SK-N-SH (cell line): ENCODE data around the gene TBC1D2. TPM values are rescaled to one million over a fixed set of nuclear protein-coding genes. Genes with fewer than 3 reads are reported as not detected.

Source experiments
- CTCF ChIA-PET: fragments of 300-600, 350-600 bp; formaldehyde crosslinking; extraction: SDS; loops from one replicate; lab custom pipeline; 2021; lab: Yijun Ruan, JAX
- POLR2A ChIA-PET: fragments of 350-600 bp; sonication (Branson Sonifier 250); formaldehyde crosslinking; extraction: SDS; loops from one replicate; lab custom pipeline; 2020; ENCODE audit warnings: antibody characterized with exemption, inconsistent platforms; lab: Yijun Ruan, JAX
- DNase-seq: peaks from one replicate; pipeline ENCODE4 v3.0.0; 2012
- H2AFZ ChIP-seq: fragments of 200-600 bp; sonication (generic); 2 replicates; pipeline ENCODE4 v1.8.1; 2016; ENCODE audit warnings: antibody characterized with exemption, mild to moderate bottlenecking, low read depth
- H3F3A ChIP-seq: fragments of 200-600 bp; sonication (generic); replicated peaks from 2 replicates; pipeline ENCODE3; 2016; ENCODE audit warnings: antibody characterized with exemption, mild to moderate bottlenecking; ENCODE audit not compliant: insufficient read depth
- H3K27ac ChIP-seq, 2 experiments: fragments of 200-500 bp in 1 of 2; fragments of 200-600 bp in 1 of 2; sonication (Bioruptor generic) in 1 of 2; sonication (generic), shearing (Covaris generic) in 1 of 2; 2 replicates each; pipeline versions ENCODE4 v1.5.1 to v1.6.1; 2014 to 2016; ENCODE audit warnings: low read depth in 2 of 2, inconsistent platforms in 1 of 2, low read length in 1 of 2, mild to moderate bottlenecking in 1 of 2, mixed read lengths in 1 of 2
- H3K27me3 ChIP-seq: fragments of 200-600 bp; sonication (generic), shearing (Covaris generic); 2 replicates; pipeline ENCODE4 v1.6.1; 2016; ENCODE audit warnings: mixed run types; ENCODE audit not compliant: insufficient read depth
- H3K36me3 ChIP-seq, 2 experiments: fragments of 200-500 bp in 1 of 2; fragments of 200-600 bp in 1 of 2; sonication (Bioruptor generic) in 1 of 2; sonication (generic) in 1 of 2; replicated peaks in 1 of 2; 2 replicates each; pipeline versions ENCODE3 to v1.5.1; 2014 to 2016; ENCODE audit warnings: low read length in 1 of 2, mild to moderate bottlenecking in 1 of 2; ENCODE audit not compliant: insufficient read depth in 2 of 2, control insufficient read depth in 1 of 2
- H3K4me1 ChIP-seq, 2 experiments: fragments of 200-500 bp in 1 of 2; fragments of 200-600 bp in 1 of 2; sonication (Bioruptor generic) in 1 of 2; sonication (generic), shearing (Covaris generic) in 1 of 2; 2 replicates each; pipeline versions ENCODE4 v1.5.1 to v1.6.1; 2014 to 2016; ENCODE audit warnings: low read depth in 1 of 2, low read length in 1 of 2, mixed run types in 1 of 2; ENCODE audit not compliant: insufficient read depth in 2 of 2, control insufficient read depth in 1 of 2
- H3K4me2 ChIP-seq: fragments of 200-600 bp; sonication (generic), shearing (Covaris generic); 2 replicates; pipeline ENCODE4 v1.6.1; 2017; ENCODE audit warnings: mixed run types
- H3K4me3 ChIP-seq, 2 experiments: fragments of 200-500 bp in 1 of 2; fragments of 200-600 bp in 1 of 2; sonication (Bioruptor generic) in 1 of 2; sonication (generic), shearing (Covaris generic) in 1 of 2; 2 replicates each; pipeline versions ENCODE4 v1.5.1 to v1.8.1; 2014 to 2016; ENCODE audit warnings: low read depth in 2 of 2, inconsistent platforms in 1 of 2, low read length in 1 of 2, mild to moderate bottlenecking in 1 of 2, mixed read lengths in 1 of 2, moderate library complexity in 1 of 2
- H3K79me2 ChIP-seq: fragments of 200-600 bp; sonication (generic); 2 replicates; pipeline ENCODE4 v1.8.1; 2017; ENCODE audit warnings: mild to moderate bottlenecking; ENCODE audit not compliant: insufficient read depth
- H3K9ac ChIP-seq: fragments of 200-600 bp; sonication (generic); 2 replicates; pipeline ENCODE4 v1.6.1; 2017; ENCODE audit warnings: mixed run types
- H3K9me2 ChIP-seq: fragments of 200-600 bp; sonication (generic); 2 replicates; pipeline ENCODE4 v1.6.1; 2017; ENCODE audit warnings: mixed run types
- H3K9me3 ChIP-seq: fragments of 200-600 bp; sonication (generic); 2 replicates; pipeline ENCODE4 v1.6.1; 2017; ENCODE audit warnings: mixed run types, mild to moderate bottlenecking, moderate library complexity
- H4K20me1 ChIP-seq: fragments of 200-600 bp; sonication (generic); 2 replicates; pipeline ENCODE4 v1.6.1; 2017; ENCODE audit warnings: mild to moderate bottlenecking, mixed run types; ENCODE audit not compliant: insufficient read depth
- EP300 ChIP-seq, 2 experiments: IDR thresholded peaks; 2 replicates each; pipeline versions ENCODE4 v1.4.0 to v1.6.1; 2012; ENCODE audit warnings: borderline replicate concordance in 1 of 2, low read depth in 1 of 2, low read length in 1 of 2
- EZH2phosphoT487 ChIP-seq: fragments of 200-600 bp; sonication (generic); IDR thresholded peaks from 2 replicates; pipeline ENCODE4 v1.6.1; 2017; ENCODE audit warnings: low read depth, mixed run types, mild to moderate bottlenecking, antibody characterized with exemption, moderate library complexity, borderline replicate concordance
- FOSL2 ChIP-seq: IDR thresholded peaks from 2 replicates; pipeline ENCODE4 v1.4.0; 2012; ENCODE audit warnings: low read depth, mild to moderate bottlenecking, moderate library complexity, borderline replicate concordance
- GATA2 ChIP-seq: sonication (generic); formaldehyde crosslinking; IDR thresholded peaks from 2 replicates; pipeline ENCODE4 v1.5.0; 2020; ENCODE audit warnings: mild to moderate bottlenecking, missing genetic modification reagents
- IRF3 ChIP-seq: fragments of 150-350 bp; IDR thresholded peaks from 2 replicates; pipeline ENCODE4 v1.6.1; 2016; ENCODE audit warnings: mild to moderate bottlenecking, low read depth, low read length
- JUND ChIP-seq: IDR thresholded peaks from 2 replicates; pipeline ENCODE4 v1.4.0; 2012
- NFIC ChIP-seq: IDR thresholded peaks from 2 replicates; pipeline ENCODE4 v1.4.0; 2012; ENCODE audit warnings: borderline replicate concordance
- PBX3 ChIP-seq: IDR thresholded peaks from 2 replicates; pipeline ENCODE4; 2012
- RAD21 ChIP-seq: IDR thresholded peaks from 2 replicates; pipeline ENCODE4 v1.6.1; 2012; ENCODE audit warnings: mild to moderate bottlenecking, low read length
- RCOR1 ChIP-seq: fragments of 150-350 bp; IDR thresholded peaks from 2 replicates; pipeline ENCODE4 v1.6.1; 2017; ENCODE audit warnings: antibody characterized with exemption, low read length
- SIN3A ChIP-seq: IDR thresholded peaks from 2 replicates; pipeline ENCODE4 v1.6.1; 2012; ENCODE audit warnings: low read depth, mild to moderate bottlenecking, low read length, moderate library complexity, borderline replicate concordance
- TAF1 ChIP-seq: IDR thresholded peaks from 2 replicates; pipeline ENCODE4 v1.6.1; 2012; ENCODE audit warnings: low read depth, mild to moderate bottlenecking, low read length, moderate library complexity, borderline replicate concordance
- TCF12 ChIP-seq: IDR thresholded peaks from 2 replicates; pipeline ENCODE4 v1.4.0; 2012
- USF1 ChIP-seq: IDR thresholded peaks from 2 replicates; pipeline ENCODE4 v1.4.0; 2012; ENCODE audit warnings: low read depth, borderline replicate concordance
- WGBS: methylation state at CpG from one replicate; pipeline ENCODE4 v1.1.6; 2017; ENCODE audit warnings: low lambda C conversion rate; 5-methylcytosine and 5-hydroxymethylcytosine counted together
- polyA plus RNA-seq, 3 experiments: library from polyadenylated mRNA; depleted of rRNA; stranded (reverse); fragments of >200 nt; gene quantifications; 2 replicates each; pipeline ENCODE4 v1.2.3, GENCODE V29; 2012

The TBC1D2 gene
- polyA plus RNA-seq, 1 of the 3 experiments (the other 2 are of a cell fraction) = 5.6 TPM

- ChIA-PET POLR2A (no interaction called here), CTCF (no interaction called here)
- H3K4me3 ChIP-seq = no peak overlapping the region
- H4K20me1 ChIP-seq = no peaks in the 10 kb centered on the region
- H3F3A ChIP-seq = peaks cover 9% of the 10 kb centered on the region
- H3K27me3 ChIP-seq = no peaks in the 10 kb centered on the region
- no peaks in the 10 kb centered on the region for H3K9me2 ChIP-seq
- peak overlapping the region; percentile 45; the same call in 1 of the 2 replicates for H3K4me2 ChIP-seq
- peaks cover 0 to 10% of the 10 kb centered on the region in 2 experiments for H3K36me3 ChIP-seq
- WGBS = 54% methylated on average over 6 of the region's 6 CpGs
- H3K9me3 ChIP-seq = no peaks in the 10 kb centered on the region
- TF ChIP-seq TAF1 = no peak
- 0 out of 4 replicates have a peak, but pooled peaks of 1 of the 2 experiments have one; percentile 14 for TF ChIP-seq EP300 (IDR thresholded peaks at IDR 0.05; ENCODE audit: borderline replicate concordance in 1 of 2, low read depth in 1 of 2, low read length in 1 of 2)
- peak; percentile 45; the same call in 1 of the 2 replicates for TF ChIP-seq NFIC
- peak; percentile 73 for TF ChIP-seq JUND
- TF ChIP-seq PBX3 = no peak
- no peak for TF ChIP-seq RAD21
- no peak for TF ChIP-seq GATA2
- TF ChIP-seq FOSL2 = peak; percentile 88
- TF ChIP-seq EZH2phosphoT487 = no peak
- no peak for TF ChIP-seq IRF3
- TF ChIP-seq USF1 = no peak
- TF ChIP-seq RCOR1 = no peak
- TF ChIP-seq SIN3A = no peak
- TF ChIP-seq TCF12 = peak; percentile 37
- peak overlapping the region; percentile 3; the same call in 1 of the 2 replicates for H3K9ac ChIP-seq
- H2AFZ ChIP-seq = 0 out of 2 replicates have a peak overlapping the region, but pooled peaks have one; percentile 14
- H3K79me2 ChIP-seq = no peaks in the 10 kb centered on the region; the same call in 1 of the 2 replicates
- no peak for DNase-seq
- 0 out of 4 replicates have a peak, but pooled peaks cover 0 to 10% of the 10 kb centered on the region in 2 experiments for H3K4me1 ChIP-seq
- H3K27ac ChIP-seq = peak overlapping the region in 1 of 2 experiments; percentile 34; a peak in 2 of 4 replicates
Observed at GRCh38 chr9:98231770-98232478, 23.5 kb downstream of the TBC1D2 start.
